ENCODE measurements around the gene CST2. TPM values are rescaled to one million over a fixed set of nuclear protein-coding genes. Genes with fewer than 3 reads are reported as not detected.

Gene CST2
- polyA plus RNA-seq, 2 of the 4 experiments (the other 2 are of a cell fraction) = not detected

GRCh38 chr20:23856226-23856625, 29.7 kb upstream of the CST2 start:
- ChIA-PET CTCF (interaction anchor here (1.1 kb wide), 1 partner anchor 8 kb away, joined by 3 read pairs; no protein-coding TSS in a partner anchor), POLR2A (no interaction called here)
- no peak overlapping the region for H3K4me2 ChIP-seq
- no peak overlapping the region for H3K27ac ChIP-seq
- no peaks in the 10 kb centered on the region for H3K4me1 ChIP-seq
- H3K9me3 ChIP-seq = no peaks in the 10 kb centered on the region
- TF ChIP-seq RAD21 (conservative IDR thresholded peaks at IDR 0.05 in 1 of 2, IDR thresholded peaks at IDR 0.05 in 1 of 2) (no peak), ZNF302 (CRISPR knock-in tag; IDR thresholded peaks at IDR 0.05) (no peak), PHF8 (IDR thresholded peaks at IDR 0.05; ENCODE audit: borderline replicate concordance, low read depth) (no peak), CBX8 (IDR thresholded peaks at IDR 0.05) (no peak), ZC3H11A (IDR thresholded peaks at IDR 0.05) (no peak), EHF (CRISPR knock-in tag; IDR thresholded peaks at IDR 0.05) (no peak), HOXA7 (CRISPR knock-in tag; IDR thresholded peaks at IDR 0.05) (no peak), SMC3 (IDR thresholded peaks at IDR 0.05) (no peak), CEBPB (IDR thresholded peaks at IDR 0.05) (no peak), RFX5 (IDR thresholded peaks at IDR 0.05) (no peak)
- TF ChIP-seq, protein P1, sequence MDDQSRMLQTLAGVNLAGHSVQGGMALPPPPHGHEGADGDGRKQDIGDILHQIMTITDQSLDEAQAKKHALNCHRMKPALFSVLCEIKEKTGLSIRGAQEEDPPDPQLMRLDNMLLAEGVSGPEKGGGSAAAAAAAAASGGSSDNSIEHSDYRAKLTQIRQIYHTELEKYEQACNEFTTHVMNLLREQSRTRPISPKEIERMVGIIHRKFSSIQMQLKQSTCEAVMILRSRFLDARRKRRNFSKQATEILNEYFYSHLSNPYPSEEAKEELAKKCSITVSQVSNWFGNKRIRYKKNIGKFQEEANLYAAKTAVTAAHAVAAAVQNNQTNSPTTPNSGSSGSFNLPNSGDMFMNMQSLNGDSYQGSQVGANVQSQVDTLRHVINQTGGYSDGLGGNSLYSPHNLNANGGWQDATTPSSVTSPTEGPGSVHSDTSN (IDR thresholded peaks at IDR 0.05) = no peak
- WGBS (ENCODE audit: missing lambda C conversion rate) = 45% methylated on average over 5 of the region's 5 CpGs
- no peak for ATAC-seq
- no peak overlapping the region for H3K4me3 ChIP-seq
- FAIRE-seq = no peak
- no peak for DNase-seq (ENCODE audit: low read depth in 1 of 2, low spot score in 1 of 2)

- Histone ChIP-seq H3K27ac (no peak overlapping the region), H3K4me3 (no peak overlapping the region), H3K9me3 (no peaks in the 10 kb centered on the region), H3K4me1 (no peaks in the 10 kb centered on the region), H3K4me2 (no peak overlapping the region)
- no peak for DNase-seq (ENCODE audit: low read depth in 1 of 2, low spot score in 1 of 2)
- TF ChIP-seq FOSL2 (IDR thresholded peaks at IDR 0.05) (no peak), FOSL2 (CRISPR knock-in tag; IDR thresholded peaks at IDR 0.05) (no peak), EP300 (IDR thresholded peaks at IDR 0.05) (no peak), CHD2 (IDR thresholded peaks at IDR 0.05; ENCODE audit: low read length, partially characterized antibody) (no peak), JUN (IDR thresholded peaks at IDR 0.05) (no peak), EHF (CRISPR knock-in tag; IDR thresholded peaks at IDR 0.05) (no peak), TFCP2L1 (CRISPR knock-in tag; IDR thresholded peaks at IDR 0.05) (no peak), CBX2 (IDR thresholded peaks at IDR 0.05; ENCODE audit: borderline replicate concordance, low read depth) (no peak), EHMT2 (IDR thresholded peaks at IDR 0.05; ENCODE audit: low read depth) (no peak), ELK1 (IDR thresholded peaks at IDR 0.05; ENCODE audit: low read depth, low read length) (no peak), HOXB13 (CRISPR knock-in tag; IDR thresholded peaks at IDR 0.05; ENCODE audit: low read depth) (no peak), ZSCAN20 (CRISPR knock-in tag; IDR thresholded peaks at IDR 0.05) (no peak), CTCF (IDR thresholded peaks at IDR 0.05) (no peak), HEYL (CRISPR knock-in tag; IDR thresholded peaks at IDR 0.05) (no peak), MAFK (IDR thresholded peaks at IDR 0.05; ENCODE audit: partially characterized antibody) (no peak), NR3C1 (IDR thresholded peaks at IDR 0.05) (no peak), BHLHE40 (IDR thresholded peaks at IDR 0.05; ENCODE audit: low read depth, low read length) (no peak), SMC3 (IDR thresholded peaks at IDR 0.05) (no peak), PHF8 (IDR thresholded peaks at IDR 0.05; ENCODE audit: borderline replicate concordance, low read depth) (no peak)
- TF ChIP-seq, protein P2, sequence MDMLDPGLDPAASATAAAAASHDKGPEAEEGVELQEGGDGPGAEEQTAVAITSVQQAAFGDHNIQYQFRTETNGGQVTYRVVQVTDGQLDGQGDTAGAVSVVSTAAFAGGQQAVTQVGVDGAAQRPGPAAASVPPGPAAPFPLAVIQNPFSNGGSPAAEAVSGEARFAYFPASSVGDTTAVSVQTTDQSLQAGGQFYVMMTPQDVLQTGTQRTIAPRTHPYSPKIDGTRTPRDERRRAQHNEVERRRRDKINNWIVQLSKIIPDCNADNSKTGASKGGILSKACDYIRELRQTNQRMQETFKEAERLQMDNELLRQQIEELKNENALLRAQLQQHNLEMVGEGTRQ (IDR thresholded peaks at IDR 0.05) = no peak
- TF ChIP-seq, protein P1 (IDR thresholded peaks at IDR 0.05) = no peak
- WGBS (ENCODE audit: missing lambda C conversion rate) = 46% methylated on average over 2 of the region's 2 CpGs
- FAIRE-seq = no peak
- ATAC-seq = no peak
- ChIA-PET POLR2A (no interaction called here), CTCF (no interaction called here)
Observed at GRCh38 chr20:23841693-23842092, 15.2 kb upstream of the CST2 start.

Data from A549 (cell line).